ENCODE measurements around the gene ACOXL. TPM values are rescaled to one million over a fixed set of nuclear protein-coding genes. Genes with fewer than 3 reads are reported as not detected.

The ACOXL gene
- total RNA-seq, 1 donor from 2014 or later: 1.0 TPM

GRCh38 chr2:110820128-110820527, 87.8 kb downstream of the ACOXL start:
- DNase-seq: no peak
- no peak overlapping the region for H3K27ac Mint-ChIP-seq
- H3K4me1 Mint-ChIP-seq: peaks cover 8% of the 10 kb centered on the region
- peaks cover 61% of the 10 kb centered on the region for H3K27me3 Mint-ChIP-seq
- H3K36me3 Mint-ChIP-seq (ENCODE audit: low read depth): peaks cover 2% of the 10 kb centered on the region
- no peak overlapping the region for H3K4me3 Mint-ChIP-seq
- intact Hi-C loops (cut with micrococcal nuclease): no loop called here
- peaks cover 9% of the 10 kb centered on the region for H3K9me3 Mint-ChIP-seq

GRCh38 chr2:110823165-110823564, 90.8 kb downstream of the ACOXL start:
- no peak for DNase-seq
- H3K27me3 Mint-ChIP-seq: peaks cover 69% of the 10 kb centered on the region

GRCh38 chr2:110827511-110827910, 95.1 kb downstream of the ACOXL start:
- H3K9me3 Mint-ChIP-seq: peaks cover 11% of the 10 kb centered on the region
- peaks cover 2% of the 10 kb centered on the region for H3K36me3 Mint-ChIP-seq (ENCODE audit: low read depth)
- DNase-seq: no peak
- H3K4me1 Mint-ChIP-seq: peaks cover 3% of the 10 kb centered on the region
- no peak overlapping the region for H3K4me3 Mint-ChIP-seq
- H3K27ac Mint-ChIP-seq: no peak overlapping the region
- intact Hi-C loops (cut with micrococcal nuclease): no loop called here
- peaks cover 55% of the 10 kb centered on the region for H3K27me3 Mint-ChIP-seq

More at GRCh38 chr2:110823165-110823564, 90.8 kb downstream of the ACOXL start:
- peaks cover 2% of the 10 kb centered on the region for H3K36me3 Mint-ChIP-seq (ENCODE audit: low read depth)
- intact Hi-C loops (cut with micrococcal nuclease): no loop called here
- no peak overlapping the region for H3K4me3 Mint-ChIP-seq
- H3K27ac Mint-ChIP-seq: no peak overlapping the region
- peaks cover 11% of the 10 kb centered on the region for H3K4me1 Mint-ChIP-seq
- H3K9me3 Mint-ChIP-seq: peaks cover 11% of the 10 kb centered on the region

GRCh38 chr2:110828330-110828729, 96.0 kb downstream of the ACOXL start:
- H3K36me3 Mint-ChIP-seq (ENCODE audit: low read depth): peaks cover 2% of the 10 kb centered on the region
- DNase-seq: no peak
- peaks cover 5% of the 10 kb centered on the region for H3K4me1 Mint-ChIP-seq
- H3K9me3 Mint-ChIP-seq: peaks cover 11% of the 10 kb centered on the region
- H3K27me3 Mint-ChIP-seq: peaks cover 55% of the 10 kb centered on the region
- intact Hi-C loops (cut with micrococcal nuclease): no loop called here
- no peak overlapping the region for H3K4me3 Mint-ChIP-seq
- no peak overlapping the region for H3K27ac Mint-ChIP-seq

- no peak overlapping the region for H3K4me3 Mint-ChIP-seq
- H3K27ac Mint-ChIP-seq: no peak overlapping the region
- no peaks in the 10 kb centered on the region for H3K36me3 Mint-ChIP-seq (ENCODE audit: low read depth)
- H3K27me3 Mint-ChIP-seq: peaks cover 55% of the 10 kb centered on the region
- peaks cover 8% of the 10 kb centered on the region for H3K9me3 Mint-ChIP-seq
- no peak for DNase-seq
- intact Hi-C loops (cut with micrococcal nuclease): no loop called here
- peaks cover 5% of the 10 kb centered on the region for H3K4me1 Mint-ChIP-seq
Measured at GRCh38 chr2:110829413-110830146, 97.2 kb downstream of the ACOXL start.

GRCh38 chr2:110832740-110833139, 100.4 kb downstream of the ACOXL start:
- intact Hi-C loops (cut with micrococcal nuclease): no loop called here
- Mint-ChIP-seq H3K9me3 (no peaks in the 10 kb centered on the region), H3K27me3 (peaks cover 34% of the 10 kb centered on the region), H3K36me3 (ENCODE audit: low read depth) (no peaks in the 10 kb centered on the region), H3K4me3 (no peak overlapping the region), H3K27ac (no peak overlapping the region), H3K4me1 (peaks cover 2% of the 10 kb centered on the region)
- no peak for DNase-seq

- peaks cover 5% of the 10 kb centered on the region for H3K4me1 Mint-ChIP-seq
Measured at GRCh38 chr2:110834134-110834827, 101.9 kb downstream of the ACOXL start.

GRCh38 chr2:110836671-110837070, 104.3 kb downstream of the ACOXL start:
- Mint-ChIP-seq H3K27me3 (peaks cover 32% of the 10 kb centered on the region), H3K4me3 (no peak overlapping the region), H3K36me3 (ENCODE audit: low read depth) (no peaks in the 10 kb centered on the region)

More at GRCh38 chr2:110834134-110834827, 101.9 kb downstream of the ACOXL start:
- peaks cover 34% of the 10 kb centered on the region for H3K27me3 Mint-ChIP-seq
- no peak overlapping the region for H3K27ac Mint-ChIP-seq
- no peaks in the 10 kb centered on the region for H3K9me3 Mint-ChIP-seq
- DNase-seq: no peak
- H3K36me3 Mint-ChIP-seq (ENCODE audit: low read depth): no peaks in the 10 kb centered on the region
- no peak overlapping the region for H3K4me3 Mint-ChIP-seq
- intact Hi-C loops (cut with micrococcal nuclease): no loop called here

GRCh38 chr2:110837446-110838409, 105.4 kb downstream of the ACOXL start:
- no peak for DNase-seq
- Mint-ChIP-seq H3K4me1 (peaks cover 8% of the 10 kb centered on the region), H3K27ac (no peak overlapping the region), H3K4me3 (no peak overlapping the region), H3K9me3 (no peaks in the 10 kb centered on the region), H3K36me3 (ENCODE audit: low read depth) (no peaks in the 10 kb centered on the region), H3K27me3 (peaks cover 39% of the 10 kb centered on the region)
- intact Hi-C loops (cut with micrococcal nuclease): no loop called here

More at GRCh38 chr2:110836671-110837070, 104.3 kb downstream of the ACOXL start:
- Mint-ChIP-seq H3K4me1 (peaks cover 5% of the 10 kb centered on the region), H3K27ac (no peak overlapping the region), H3K9me3 (no peaks in the 10 kb centered on the region)
- intact Hi-C loops (cut with micrococcal nuclease): no loop called here
- DNase-seq: no peak

- Mint-ChIP-seq H3K27ac (no peak overlapping the region), H3K36me3 (ENCODE audit: low read depth) (no peaks in the 10 kb centered on the region), H3K27me3 (peaks cover 31% of the 10 kb centered on the region), H3K4me1 (peaks cover 15% of the 10 kb centered on the region), H3K9me3 (no peaks in the 10 kb centered on the region), H3K4me3 (no peak overlapping the region)
- intact Hi-C loops (cut with micrococcal nuclease): no loop called here
- DNase-seq: no peak
Measured at GRCh38 chr2:110838657-110839384, 106.4 kb downstream of the ACOXL start.

- H3K27me3 Mint-ChIP-seq: peaks cover 26% of the 10 kb centered on the region
- DNase-seq: no peak
- intact Hi-C loops (cut with micrococcal nuclease): loop anchor here (10.0 kb wide), 1 partner anchor 364 kb away; no protein-coding TSS in a partner anchor
- H3K36me3 Mint-ChIP-seq (ENCODE audit: low read depth): no peaks in the 10 kb centered on the region
- peaks cover 28% of the 10 kb centered on the region for H3K4me1 Mint-ChIP-seq
- no peak overlapping the region for H3K27ac Mint-ChIP-seq
- H3K4me3 Mint-ChIP-seq: no peak overlapping the region
- no peaks in the 10 kb centered on the region for H3K9me3 Mint-ChIP-seq
Measured at GRCh38 chr2:110840508-110840907, 108.1 kb downstream of the ACOXL start.

- H3K36me3 Mint-ChIP-seq (ENCODE audit: low read depth): no peaks in the 10 kb centered on the region
- H3K4me3 Mint-ChIP-seq: no peak overlapping the region
- H3K27me3 Mint-ChIP-seq: peaks cover 26% of the 10 kb centered on the region
- no peaks in the 10 kb centered on the region for H3K9me3 Mint-ChIP-seq
- DNase-seq: no peak
- peaks cover 40% of the 10 kb centered on the region for H3K4me1 Mint-ChIP-seq
- intact Hi-C loops (cut with micrococcal nuclease): loop anchor here (10.0 kb wide), 1 partner anchor 363 kb away; no protein-coding TSS in a partner anchor
- peak overlapping the region; percentile 4 for H3K27ac Mint-ChIP-seq
Measured at GRCh38 chr2:110842048-110842447, 109.7 kb downstream of the ACOXL start.

GRCh38 chr2:110843496-110843895, 111.1 kb downstream of the ACOXL start:
- H3K4me3 Mint-ChIP-seq: peak overlapping the region; percentile 4
- peak overlapping the region; percentile 81 for H3K27ac Mint-ChIP-seq
- peaks cover 1% of the 10 kb centered on the region for H3K36me3 Mint-ChIP-seq (ENCODE audit: low read depth)

More at GRCh38 chr2:110843496-110843895, 111.1 kb downstream of the ACOXL start:
- H3K9me3 Mint-ChIP-seq: no peaks in the 10 kb centered on the region
- peaks cover 50% of the 10 kb centered on the region for H3K4me1 Mint-ChIP-seq
- DNase-seq: no peak
- peaks cover 22% of the 10 kb centered on the region for H3K27me3 Mint-ChIP-seq
- intact Hi-C loops (cut with micrococcal nuclease): loop anchor here (10.0 kb wide), 1 partner anchor 361 kb away; no protein-coding TSS in a partner anchor
